ENCODE measurements around the gene DNAH8. TPM values are rescaled to one million over a fixed set of nuclear protein-coding genes. Genes with fewer than 3 reads are reported as not detected.
A peak's percentile ranks its signal among the peaks of the same experiment; 100 is the strongest.

The DNAH8 gene
- total and polyA plus RNA-seq, 2 donors from 2014 or later: 0.50 TPM; not detected in 1

- Histone ChIP-seq H3K4me3 (ENCODE audit: low read length in 3 of 3) (no peak overlapping the region), H3K27ac (ENCODE audit: low read depth in 2 of 2, low read length in 2 of 2) (no peak overlapping the region), H3K9ac (ENCODE audit: low read length in 3 of 3) (no peak overlapping the region), H3K9me3 (ENCODE audit: control insufficient read depth in 2 of 3, insufficient read depth in 1 of 3, low read length in 3 of 3) (no peaks in the 10 kb centered on the region), H3K36me3 (ENCODE audit: control insufficient read depth in 2 of 3, insufficient read depth in 3 of 3, low read length in 3 of 3) (no peaks in the 10 kb centered on the region), H3K27me3 (ENCODE audit: control insufficient read depth, insufficient read depth, low read length) (no peaks in the 10 kb centered on the region), H3K4me1 (ENCODE audit: control insufficient read depth in 2 of 3, insufficient read depth in 2 of 3, low read depth in 1 of 3, low read length in 3 of 3) (no peaks in the 10 kb centered on the region)
- TF ChIP-seq, protein P1, sequence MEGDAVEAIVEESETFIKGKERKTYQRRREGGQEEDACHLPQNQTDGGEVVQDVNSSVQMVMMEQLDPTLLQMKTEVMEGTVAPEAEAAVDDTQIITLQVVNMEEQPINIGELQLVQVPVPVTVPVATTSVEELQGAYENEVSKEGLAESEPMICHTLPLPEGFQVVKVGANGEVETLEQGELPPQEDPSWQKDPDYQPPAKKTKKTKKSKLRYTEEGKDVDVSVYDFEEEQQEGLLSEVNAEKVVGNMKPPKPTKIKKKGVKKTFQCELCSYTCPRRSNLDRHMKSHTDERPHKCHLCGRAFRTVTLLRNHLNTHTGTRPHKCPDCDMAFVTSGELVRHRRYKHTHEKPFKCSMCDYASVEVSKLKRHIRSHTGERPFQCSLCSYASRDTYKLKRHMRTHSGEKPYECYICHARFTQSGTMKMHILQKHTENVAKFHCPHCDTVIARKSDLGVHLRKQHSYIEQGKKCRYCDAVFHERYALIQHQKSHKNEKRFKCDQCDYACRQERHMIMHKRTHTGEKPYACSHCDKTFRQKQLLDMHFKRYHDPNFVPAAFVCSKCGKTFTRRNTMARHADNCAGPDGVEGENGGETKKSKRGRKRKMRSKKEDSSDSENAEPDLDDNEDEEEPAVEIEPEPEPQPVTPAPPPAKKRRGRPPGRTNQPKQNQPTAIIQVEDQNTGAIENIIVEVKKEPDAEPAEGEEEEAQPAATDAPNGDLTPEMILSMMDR (IDR thresholded peaks at IDR 0.05; ENCODE audit: borderline replicate concordance, extremely low read depth, insufficient read depth): no peak
- DNase-seq (no peak), FAIRE-seq (no peak)
- intact Hi-C loops (cut with DNase I): no loop called here
These were observed 322.0 kb downstream of the DNAH8 start for GRCh38 chr6:39037082-39037508.

DNA sequence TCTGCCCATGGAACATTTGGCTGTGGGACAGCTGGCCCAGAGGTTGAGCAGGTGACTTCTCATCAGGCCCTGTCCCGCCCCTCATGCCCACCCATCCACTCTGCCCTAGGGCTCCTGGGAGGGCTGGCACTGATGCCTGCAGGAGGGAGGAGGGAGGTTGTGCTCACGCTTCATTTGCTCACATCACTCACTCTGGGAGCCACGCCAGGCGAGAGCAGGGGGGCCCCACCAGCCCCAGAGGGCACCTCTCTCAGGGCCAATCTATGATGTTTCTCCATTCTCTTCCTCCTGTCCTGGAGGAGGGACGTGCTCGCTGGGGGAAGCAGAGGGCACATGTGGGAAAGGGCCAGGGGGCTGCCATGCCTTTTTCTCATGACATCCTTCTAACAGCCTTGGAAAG lies 322.6 kb downstream of the DNAH8 start:
- DNase-seq (no peak), FAIRE-seq (no peak)
- Histone ChIP-seq H3K27me3 (ENCODE audit: control insufficient read depth, insufficient read depth, low read length) (no peaks in the 10 kb centered on the region), H3K27ac (ENCODE audit: low read depth in 2 of 2, low read length in 2 of 2) (no peak overlapping the region), H3K9me3 (ENCODE audit: control insufficient read depth in 2 of 3, insufficient read depth in 1 of 3, low read length in 3 of 3) (no peaks in the 10 kb centered on the region), H3K9ac (ENCODE audit: low read length in 3 of 3) (no peak overlapping the region), H3K4me1 (ENCODE audit: control insufficient read depth in 2 of 3, insufficient read depth in 2 of 3, low read depth in 1 of 3, low read length in 3 of 3) (no peaks in the 10 kb centered on the region), H3K36me3 (ENCODE audit: control insufficient read depth in 2 of 3, insufficient read depth in 3 of 3, low read length in 3 of 3) (no peaks in the 10 kb centered on the region), H3K4me3 (ENCODE audit: low read length in 3 of 3) (no peak overlapping the region)
- TF ChIP-seq, protein P1 (IDR thresholded peaks at IDR 0.05; ENCODE audit: borderline replicate concordance, extremely low read depth, insufficient read depth): no peak
- intact Hi-C loops (cut with DNase I): no loop called here

DNA sequence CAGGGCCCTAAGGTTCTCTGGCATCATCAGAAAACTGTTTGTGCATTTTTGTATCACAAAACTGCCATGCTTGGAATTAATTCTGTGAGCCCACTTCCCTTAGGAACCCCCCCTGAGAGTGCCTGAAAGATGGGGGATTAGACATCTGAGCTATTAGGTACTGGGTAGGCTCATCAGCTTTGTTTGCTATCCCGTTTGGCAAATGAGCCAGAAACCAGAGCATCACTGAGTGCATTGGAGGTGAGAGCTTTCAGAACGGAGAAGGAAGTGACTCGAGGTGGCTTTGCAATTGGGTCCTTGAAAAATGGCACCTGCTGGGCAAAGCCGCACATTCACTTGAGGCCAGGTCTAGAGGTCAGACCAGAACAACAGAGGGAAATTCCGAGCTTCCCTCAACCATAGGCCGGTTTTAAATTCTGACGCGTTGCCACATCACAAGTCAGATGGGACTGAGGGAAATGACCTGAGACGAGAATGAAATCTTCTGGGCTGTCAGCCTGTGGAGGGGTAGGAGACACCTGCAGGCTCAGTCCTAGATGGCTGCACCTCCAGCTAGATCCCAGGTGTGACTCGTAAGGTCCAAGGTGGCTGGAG lies 325.1 kb downstream of the DNAH8 start:
- TF ChIP-seq, protein P1 (IDR thresholded peaks at IDR 0.05; ENCODE audit: borderline replicate concordance, extremely low read depth, insufficient read depth): no peak
- Histone ChIP-seq H3K4me3 (ENCODE audit: low read length in 3 of 3) (no peak overlapping the region), H3K36me3 (ENCODE audit: control insufficient read depth in 2 of 3, insufficient read depth in 3 of 3, low read length in 3 of 3) (no peaks in the 10 kb centered on the region), H3K9ac (ENCODE audit: low read length in 3 of 3) (no peak overlapping the region), H3K27ac (ENCODE audit: low read depth in 2 of 2, low read length in 2 of 2) (no peak overlapping the region), H3K27me3 (ENCODE audit: control insufficient read depth, insufficient read depth, low read length) (no peaks in the 10 kb centered on the region), H3K9me3 (ENCODE audit: control insufficient read depth in 2 of 3, insufficient read depth in 1 of 3, low read length in 3 of 3) (no peaks in the 10 kb centered on the region), H3K4me1 (ENCODE audit: control insufficient read depth in 2 of 3, insufficient read depth in 2 of 3, low read depth in 1 of 3, low read length in 3 of 3) (no peaks in the 10 kb centered on the region)
- DNase-seq (peak in 1 of 5 donors; percentile 21), FAIRE-seq (no peak)
- intact Hi-C loops (cut with DNase I): no loop called here

GRCh38 chr6:39041072-39041471 lies 326.0 kb downstream of the DNAH8 start:
- no peak overlapping the region for H3K4me3 ChIP-seq (ENCODE audit: low read length in 3 of 3)
- intact Hi-C loops (cut with DNase I): no loop called here
- H3K27me3 ChIP-seq (ENCODE audit: control insufficient read depth, insufficient read depth, low read length): no peaks in the 10 kb centered on the region
- no peak overlapping the region for H3K27ac ChIP-seq (ENCODE audit: low read depth in 2 of 2, low read length in 2 of 2)
- H3K4me1 ChIP-seq (ENCODE audit: control insufficient read depth in 2 of 3, insufficient read depth in 2 of 3, low read depth in 1 of 3, low read length in 3 of 3): no peaks in the 10 kb centered on the region
- H3K9me3 ChIP-seq (ENCODE audit: control insufficient read depth in 2 of 3, insufficient read depth in 1 of 3, low read length in 3 of 3): no peaks in the 10 kb centered on the region
- DNase-seq (no peak), FAIRE-seq (no peak)
- H3K9ac ChIP-seq (ENCODE audit: low read length in 3 of 3): no peak overlapping the region
- TF ChIP-seq, protein P1 (IDR thresholded peaks at IDR 0.05; ENCODE audit: borderline replicate concordance, extremely low read depth, insufficient read depth): no peak
- no peaks in the 10 kb centered on the region for H3K36me3 ChIP-seq (ENCODE audit: control insufficient read depth in 2 of 3, insufficient read depth in 3 of 3, low read length in 3 of 3)

Measured in kidney (tissue), 14 donors.